H9 (cell line): ENCODE results near the gene DNMBP. TPM values are rescaled to one million over a fixed set of nuclear protein-coding genes. Genes with fewer than 3 reads are reported as not detected.

ENCODE experiments used
- DNase-seq: peaks from one replicate; pipeline ENCODE4 v3.0.0-alpha.2; 2017
- H2AFZ ChIP-seq: one replicate; pipeline ENCODE4 v1.6.1; 2013; ENCODE audit warnings: mild to moderate bottlenecking, low read length, control low read depth, moderate library complexity
- H2AK5ac ChIP-seq: 2 replicates; pipeline ENCODE4 v1.6.1; 2013; ENCODE audit warnings: low read length, control low read depth, mixed read lengths; ENCODE audit not compliant: insufficient read length
- H2BK120ac ChIP-seq: one replicate; pipeline ENCODE4 v1.6.1; 2013; ENCODE audit warnings: low read depth, mild to moderate bottlenecking, low read length, control low read depth, inconsistent platforms; ENCODE audit not compliant: poor library complexity, severe bottlenecking
- H2BK12ac ChIP-seq: 2 replicates; pipeline ENCODE4 v1.6.1; 2013; ENCODE audit warnings: low read length, control low read depth, mixed read lengths, low read depth; ENCODE audit not compliant: insufficient read length
- H2BK15ac ChIP-seq: 2 replicates; pipeline ENCODE4 v1.6.1; 2013; ENCODE audit warnings: low read depth, low read length, control low read depth
- H2BK20ac ChIP-seq: one replicate; pipeline ENCODE4 v1.6.1; 2013; ENCODE audit warnings: low read depth, mild to moderate bottlenecking, low read length, control low read depth, inconsistent platforms; ENCODE audit not compliant: poor library complexity, severe bottlenecking
- H2BK5ac ChIP-seq: 2 replicates; pipeline ENCODE4 v1.6.1; 2013; ENCODE audit warnings: low read length, control low read depth, mixed read lengths; ENCODE audit not compliant: insufficient read length
- H3K14ac ChIP-seq: 2 replicates; pipeline ENCODE4 v1.6.1; 2013; ENCODE audit warnings: low read length, control low read depth; ENCODE audit not compliant: insufficient read depth
- H3K18ac ChIP-seq: 2 replicates; pipeline ENCODE4 v1.6.1; 2013; ENCODE audit warnings: low read depth, mild to moderate bottlenecking, mixed read lengths, low read length, control low read depth; ENCODE audit not compliant: insufficient read length
- H3K23ac ChIP-seq: 2 replicates; pipeline ENCODE4 v1.6.1; 2013; ENCODE audit warnings: low read length, control low read depth, mixed read lengths, low read depth; ENCODE audit not compliant: insufficient read length
- H3K23me2 ChIP-seq: 2 replicates; pipeline ENCODE4 v1.6.1; 2013; ENCODE audit warnings: low read depth, mild to moderate bottlenecking, mixed read lengths, low read length, control low read depth; ENCODE audit not compliant: insufficient read length, poor library complexity, severe bottlenecking
- H3K27ac ChIP-seq: 2 replicates; pipeline ENCODE4 v1.5.1; 2013; ENCODE audit warnings: low read length, control low read depth, mixed read lengths, low read depth; ENCODE audit not compliant: insufficient read length
- H3K27me3 ChIP-seq: 2 replicates; pipeline ENCODE4 v1.6.1; 2013; ENCODE audit warnings: low read length, control low read depth, inconsistent platforms; ENCODE audit not compliant: insufficient read depth
- H3K4ac ChIP-seq: 2 replicates; pipeline ENCODE4 v1.6.1; 2013; ENCODE audit warnings: low read depth, mild to moderate bottlenecking, control low read depth, inconsistent platforms, low read length, moderate library complexity
- H3K4me1 ChIP-seq: 2 replicates; pipeline ENCODE4 v1.6.1; 2013; ENCODE audit warnings: low read length, control low read depth, inconsistent platforms; ENCODE audit not compliant: insufficient read depth
- H3K4me2 ChIP-seq: 2 replicates; pipeline ENCODE4 v1.6.1; 2013; ENCODE audit warnings: low read length, control low read depth, mixed read lengths; ENCODE audit not compliant: insufficient read length, insufficient read depth
- H3K56ac ChIP-seq: 2 replicates; pipeline ENCODE4 v1.6.1; 2013; ENCODE audit warnings: low read depth, mild to moderate bottlenecking, mixed read lengths, low read length, control low read depth; ENCODE audit not compliant: insufficient read length
- H3K79me1 ChIP-seq: 2 replicates; pipeline ENCODE4 v1.6.1; 2013; ENCODE audit warnings: low read depth, mild to moderate bottlenecking, moderate library complexity, low read length, control low read depth, inconsistent platforms; ENCODE audit not compliant: insufficient read depth, poor library complexity, severe bottlenecking
- H3K79me2 ChIP-seq: 2 replicates; pipeline ENCODE4 v1.6.1; 2013; ENCODE audit warnings: low read length, control low read depth, inconsistent platforms; ENCODE audit not compliant: insufficient read depth
- H3K9ac ChIP-seq: 2 replicates; pipeline ENCODE4 v1.6.1; 2013; ENCODE audit warnings: low read length, control low read depth, mixed read lengths; ENCODE audit not compliant: insufficient read length; ENCODE audit errors: extremely low read depth
- H3K9me3 ChIP-seq: one replicate; pipeline ENCODE4 v1.6.1; 2013; ENCODE audit warnings: low read depth, low read length, inconsistent platforms; ENCODE audit not compliant: control insufficient read depth
- H3T11ph ChIP-seq: one replicate; pipeline ENCODE4 v1.6.1; 2013; ENCODE audit warnings: mild to moderate bottlenecking, low read length, control low read depth, inconsistent platforms
- H4K20me1 ChIP-seq: one replicate; pipeline ENCODE4 v1.6.1; 2013; ENCODE audit not compliant: control insufficient read depth, insufficient read length, insufficient read depth
- H4K5ac ChIP-seq: 2 replicates; pipeline ENCODE4 v1.6.1; 2013; ENCODE audit warnings: low read depth, mild to moderate bottlenecking, mixed read lengths, low read length, control low read depth; ENCODE audit not compliant: insufficient read length
- H4K8ac ChIP-seq: replicated peaks from 2 replicates; pipeline ENCODE4 v1.6.1; 2013; ENCODE audit warnings: low read length, control low read depth, mixed read lengths, low read depth; ENCODE audit not compliant: insufficient read length
- H4K91ac ChIP-seq: 2 replicates; pipeline ENCODE4 v1.6.1; 2013; ENCODE audit warnings: low read depth, mild to moderate bottlenecking, moderate library complexity, mixed read lengths, low read length, control low read depth; ENCODE audit not compliant: insufficient read length
- H3K27ac Mint-ChIP-seq, 3 experiments: 2 replicates in 2 of 3; 3 replicates in 1 of 3; pipeline ENCODE4 v1.8.0; 2020 to 2021; ENCODE audit warnings: mixed read lengths in 3 of 3, mild to moderate bottlenecking in 1 of 3, moderate library complexity in 1 of 3
- H3K27me3 Mint-ChIP-seq: 2 replicates; pipeline ENCODE4 v1.8.0; 2021; ENCODE audit warnings: low read depth, mild to moderate bottlenecking, moderate library complexity, mixed read lengths
- H3K36me3 Mint-ChIP-seq, 3 experiments: 2 replicates in 2 of 3; 3 replicates in 1 of 3; pipeline ENCODE4 v1.8.0; 2020 to 2021; ENCODE audit warnings: low read depth in 3 of 3, mixed read lengths in 3 of 3; ENCODE audit not compliant: insufficient read depth in 1 of 3
- H3K4me1 Mint-ChIP-seq, 2 experiments: 2 replicates each; pipeline ENCODE4 v1.8.0; 2020; ENCODE audit warnings: mixed read lengths in 2 of 2
- H3K4me3 Mint-ChIP-seq, 2 experiments: 2 replicates in 1 of 2; 3 replicates in 1 of 2; pipeline ENCODE4 v1.8.0; 2020 to 2021; ENCODE audit warnings: mild to moderate bottlenecking in 2 of 2, mixed read lengths in 2 of 2, moderate library complexity in 1 of 2
- H3K9me3 Mint-ChIP-seq, 2 experiments: 2 replicates in 1 of 2; 3 replicates in 1 of 2; pipeline ENCODE4 v1.8.0; 2020; ENCODE audit warnings: mild to moderate bottlenecking in 2 of 2, mixed read lengths in 2 of 2, moderate library complexity in 1 of 2
- WGBS: extraction: QIAGEN DNeasy Blood & Tissue Kit; methylation state at CpG from one replicate; pipeline ENCODE4 v1.1.7; 2013; ENCODE audit warnings: missing lambda C conversion rate, low lambda C conversion rate, mixed read lengths; ENCODE audit not compliant: insufficient read length; ENCODE audit errors: extremely low coverage; 5-methylcytosine and 5-hydroxymethylcytosine counted together
- total RNA-seq: library from RNA; stranded (reverse); gene quantifications from 2 replicates; pipeline ENCODE4 v1.2.1, GENCODE V29; 2021
- TF ChIP-seq, protein P1 (sequence below): fragments of 200-600 bp; sonication (generic); conservative IDR thresholded peaks from 3 replicates; pipeline ENCODE4 v1.8.0; 2021; ENCODE audit warnings: antibody characterized with exemption, mild to moderate bottlenecking

DNMBP gene
- total RNA-seq, 1 experiment from 2014 or later = 25.6 TPM

DNA sequence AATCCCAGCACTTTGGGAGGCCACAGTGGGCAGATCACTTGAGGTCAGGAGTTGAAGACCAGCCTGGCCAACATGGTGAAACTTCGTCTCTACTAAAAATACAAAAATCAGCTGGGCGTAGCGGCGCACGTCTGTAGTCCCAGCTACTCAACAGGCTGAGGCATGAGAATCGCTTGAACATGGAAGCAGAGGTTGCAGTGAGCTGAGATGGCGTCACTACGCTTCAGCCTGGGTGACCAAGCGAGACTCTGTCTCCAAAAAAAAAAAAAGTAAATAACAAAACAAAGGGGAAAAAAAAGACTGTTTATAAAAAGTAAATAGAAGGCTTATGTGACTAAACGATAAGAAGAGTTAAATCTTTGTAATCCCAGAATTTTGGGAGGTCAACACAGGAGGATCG lies 15.0 kb upstream of the DNMBP start:
- H2AFZ ChIP-seq = no peak overlapping the region
- H3K9ac ChIP-seq = no peak overlapping the region
- H3K18ac ChIP-seq = no peak overlapping the region
- no peaks in the 10 kb centered on the region for H4K20me1 ChIP-seq
- no peak overlapping the region for H3K23ac ChIP-seq
- H3K4me3 Mint-ChIP-seq = no peak overlapping the region
- no peak overlapping the region for H2BK12ac ChIP-seq
- no peak overlapping the region for H2BK5ac ChIP-seq
- H3K27me3 Mint-ChIP-seq = no peaks in the 10 kb centered on the region; the same call in none of the 2 replicates
- WGBS = no CpG with 5 or more reads among the region's 11 CpGs
- TF ChIP-seq, protein P1, sequence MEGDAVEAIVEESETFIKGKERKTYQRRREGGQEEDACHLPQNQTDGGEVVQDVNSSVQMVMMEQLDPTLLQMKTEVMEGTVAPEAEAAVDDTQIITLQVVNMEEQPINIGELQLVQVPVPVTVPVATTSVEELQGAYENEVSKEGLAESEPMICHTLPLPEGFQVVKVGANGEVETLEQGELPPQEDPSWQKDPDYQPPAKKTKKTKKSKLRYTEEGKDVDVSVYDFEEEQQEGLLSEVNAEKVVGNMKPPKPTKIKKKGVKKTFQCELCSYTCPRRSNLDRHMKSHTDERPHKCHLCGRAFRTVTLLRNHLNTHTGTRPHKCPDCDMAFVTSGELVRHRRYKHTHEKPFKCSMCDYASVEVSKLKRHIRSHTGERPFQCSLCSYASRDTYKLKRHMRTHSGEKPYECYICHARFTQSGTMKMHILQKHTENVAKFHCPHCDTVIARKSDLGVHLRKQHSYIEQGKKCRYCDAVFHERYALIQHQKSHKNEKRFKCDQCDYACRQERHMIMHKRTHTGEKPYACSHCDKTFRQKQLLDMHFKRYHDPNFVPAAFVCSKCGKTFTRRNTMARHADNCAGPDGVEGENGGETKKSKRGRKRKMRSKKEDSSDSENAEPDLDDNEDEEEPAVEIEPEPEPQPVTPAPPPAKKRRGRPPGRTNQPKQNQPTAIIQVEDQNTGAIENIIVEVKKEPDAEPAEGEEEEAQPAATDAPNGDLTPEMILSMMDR = no peak
- no peak overlapping the region for H2BK20ac ChIP-seq
- no peak overlapping the region for H2AK5ac ChIP-seq
- H3K23me2 ChIP-seq = no peaks in the 10 kb centered on the region
- peaks cover 16 to 23% of the 10 kb centered on the region in 2 experiments for H3K9me3 Mint-ChIP-seq
- DNase-seq = no peak
- H3K36me3 Mint-ChIP-seq = peaks cover 6 to 13% (median 8%) of the 10 kb centered on the region in 3 experiments
- H3T11ph ChIP-seq = no peak overlapping the region
- no peak overlapping the region for H3K27ac Mint-ChIP-seq
- H2BK15ac ChIP-seq = no peak overlapping the region
- H3K4me2 ChIP-seq = no peak overlapping the region
- no peaks in the 10 kb centered on the region for H3K79me1 ChIP-seq
- H3K4me1 Mint-ChIP-seq = peaks cover 11 to 14% of the 10 kb centered on the region in 2 experiments
- H4K5ac ChIP-seq = no peak overlapping the region
- H3K9me3 ChIP-seq = peaks cover 7% of the 10 kb centered on the region
- H3K27me3 ChIP-seq = no peaks in the 10 kb centered on the region
- no peaks in the 10 kb centered on the region for H3K4me1 ChIP-seq
- H3K56ac ChIP-seq = no peak overlapping the region
- no peak overlapping the region for H4K8ac ChIP-seq
- no peak overlapping the region for H3K27ac ChIP-seq
- no peak overlapping the region for H3K14ac ChIP-seq
- no peak overlapping the region for H2BK120ac ChIP-seq
- H3K4ac ChIP-seq = no peak overlapping the region
- no peak overlapping the region for H4K91ac ChIP-seq
- no peaks in the 10 kb centered on the region for H3K79me2 ChIP-seq
